GM12801 (cell line): ENCODE data around the gene TMTC2.

Experiments
- TF ChIP-seq, protein P1 (sequence below): IDR thresholded peaks from one replicate; pipeline ENCODE4 v1.5.1; 2011; ENCODE audit warnings: control low read depth; ENCODE audit not compliant: insufficient read length; ENCODE audit errors: extremely low read depth

The TMTC2 gene

DNA sequence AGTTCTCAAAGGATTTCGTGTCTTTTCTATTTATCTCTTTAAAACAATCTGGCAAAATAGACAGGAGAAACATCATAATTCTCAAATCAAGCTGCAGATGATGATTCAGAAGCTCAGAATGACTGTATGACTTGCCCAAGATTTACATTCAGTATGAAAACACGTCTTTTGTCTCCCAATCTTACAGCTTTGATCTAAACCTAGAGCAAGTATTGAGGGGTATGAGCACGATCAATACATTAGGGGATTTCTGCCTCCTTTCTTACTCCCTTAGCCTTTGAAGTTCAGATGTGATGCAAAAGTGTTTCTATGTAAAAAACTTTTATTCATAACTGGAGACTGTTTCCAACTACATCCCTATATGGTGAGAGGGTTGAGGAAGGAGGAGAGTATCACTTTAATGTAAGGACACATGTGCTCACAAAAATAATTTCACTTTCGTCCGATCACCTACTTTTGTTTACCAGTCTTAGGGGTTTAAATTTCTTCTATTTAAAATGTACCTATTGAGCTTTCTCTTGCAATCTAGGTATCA, 454.8 kb downstream of the TMTC2 start:
- TF ChIP-seq, protein P1, sequence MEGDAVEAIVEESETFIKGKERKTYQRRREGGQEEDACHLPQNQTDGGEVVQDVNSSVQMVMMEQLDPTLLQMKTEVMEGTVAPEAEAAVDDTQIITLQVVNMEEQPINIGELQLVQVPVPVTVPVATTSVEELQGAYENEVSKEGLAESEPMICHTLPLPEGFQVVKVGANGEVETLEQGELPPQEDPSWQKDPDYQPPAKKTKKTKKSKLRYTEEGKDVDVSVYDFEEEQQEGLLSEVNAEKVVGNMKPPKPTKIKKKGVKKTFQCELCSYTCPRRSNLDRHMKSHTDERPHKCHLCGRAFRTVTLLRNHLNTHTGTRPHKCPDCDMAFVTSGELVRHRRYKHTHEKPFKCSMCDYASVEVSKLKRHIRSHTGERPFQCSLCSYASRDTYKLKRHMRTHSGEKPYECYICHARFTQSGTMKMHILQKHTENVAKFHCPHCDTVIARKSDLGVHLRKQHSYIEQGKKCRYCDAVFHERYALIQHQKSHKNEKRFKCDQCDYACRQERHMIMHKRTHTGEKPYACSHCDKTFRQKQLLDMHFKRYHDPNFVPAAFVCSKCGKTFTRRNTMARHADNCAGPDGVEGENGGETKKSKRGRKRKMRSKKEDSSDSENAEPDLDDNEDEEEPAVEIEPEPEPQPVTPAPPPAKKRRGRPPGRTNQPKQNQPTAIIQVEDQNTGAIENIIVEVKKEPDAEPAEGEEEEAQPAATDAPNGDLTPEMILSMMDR: no peak

GRCh38 chr12:83142914-83143313, 456.2 kb downstream of the TMTC2 start:
- TF ChIP-seq, protein P1: no peak

- TF ChIP-seq, protein P1: no peak
Measured at GRCh38 chr12:83143950-83144349, 457.2 kb downstream of the TMTC2 start.

DNA sequence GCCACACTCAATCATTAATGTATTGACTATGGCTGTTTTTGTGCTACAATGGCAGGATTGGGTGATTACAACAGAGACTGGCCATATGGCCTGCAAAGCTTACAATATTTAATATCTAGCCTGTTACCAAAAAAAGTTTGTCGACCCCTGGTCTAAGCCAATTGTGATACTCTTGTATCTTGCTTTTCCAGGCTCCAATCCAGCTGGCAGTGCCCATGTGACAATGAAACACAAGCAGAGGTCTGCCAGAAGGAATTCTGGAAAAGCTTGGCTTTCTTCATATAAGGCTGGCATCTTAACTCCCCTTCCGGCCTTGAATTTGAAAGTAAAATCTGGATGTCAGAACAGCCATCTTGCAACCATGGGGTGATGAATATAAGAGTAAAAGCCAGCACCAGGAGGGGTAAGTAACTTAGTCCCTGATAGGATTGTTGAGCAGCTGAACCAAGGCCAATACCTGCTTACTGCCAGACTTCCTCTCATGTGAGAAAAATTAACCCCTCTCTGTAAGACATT, 458.7 kb downstream of the TMTC2 start:
- TF ChIP-seq, protein P1: no peak

DNA sequence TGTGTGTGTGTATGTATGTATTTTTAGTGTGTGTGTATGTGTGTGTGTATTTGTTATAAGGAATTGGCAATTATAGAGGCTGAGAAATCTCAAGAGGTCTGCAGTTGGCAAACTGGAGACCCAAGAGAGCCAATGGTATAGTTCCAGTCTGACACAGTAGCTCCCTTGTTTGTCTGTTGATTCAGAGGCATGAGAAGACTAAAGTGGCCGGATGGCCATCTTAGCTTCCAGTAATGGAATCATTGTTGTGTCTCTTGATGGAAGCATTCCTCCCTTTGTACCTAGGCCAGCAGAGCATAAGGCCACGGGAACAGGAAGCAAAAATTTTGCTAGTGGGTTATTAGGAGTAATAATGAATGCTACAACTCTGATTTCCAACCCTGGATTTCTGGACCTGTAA, 460.6 kb downstream of the TMTC2 start:
- TF ChIP-seq, protein P1: no peak

GRCh38 chr12:83149987-83150386, 463.3 kb downstream of the TMTC2 start:
- TF ChIP-seq, protein P1: no peak

DNA sequence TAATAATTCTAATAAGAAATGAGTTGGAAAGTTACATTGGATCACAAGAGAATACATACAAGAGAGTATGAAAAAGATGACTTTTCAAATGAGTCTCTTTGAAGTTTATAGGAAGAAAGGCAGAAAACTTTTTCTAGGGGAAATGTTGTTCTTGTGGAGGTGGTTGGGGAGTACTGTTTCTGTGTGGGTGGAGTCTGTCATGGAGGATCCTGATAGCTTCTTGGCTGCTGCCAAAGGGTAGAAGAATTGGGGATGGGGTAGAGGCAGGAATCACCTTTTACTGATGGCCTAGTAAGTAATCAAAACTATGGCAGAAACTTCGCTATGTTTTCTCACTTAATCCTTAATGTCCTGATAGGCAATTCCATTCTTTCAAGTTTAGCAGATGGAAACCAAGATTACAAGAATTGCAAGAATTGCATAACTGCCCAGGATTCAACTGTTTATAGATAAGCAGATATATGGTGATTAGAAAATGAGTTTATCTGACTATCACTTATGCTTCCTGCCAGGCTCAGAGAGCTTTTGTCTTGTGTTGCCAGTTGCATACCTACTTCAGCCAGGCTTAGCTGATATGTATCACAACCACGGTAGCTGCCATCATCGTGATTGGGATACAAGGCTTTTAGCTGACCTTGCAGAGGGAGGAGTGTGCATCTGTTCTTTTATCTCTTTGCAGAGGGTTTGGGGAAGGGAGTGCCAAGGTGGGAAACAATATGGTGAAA, 463.9 kb downstream of the TMTC2 start:
- TF ChIP-seq, protein P1: no peak
